HUES48 (cell line): Measurements from ENCODE around the gene LZTS2.
A peak's percentile ranks its signal among the peaks of the same experiment; 100 is the strongest.

Experiments
- H3K27ac ChIP-seq: one replicate; pipeline ENCODE4 v1.7.0; 2013; ENCODE audit warnings: low read depth, low read length, inconsistent platforms
- H3K27me3 ChIP-seq: 2 replicates; pipeline ENCODE4 v1.6.1; 2013; ENCODE audit warnings: mild to moderate bottlenecking, low read length; ENCODE audit not compliant: control insufficient read depth, insufficient read depth
- H3K36me3 ChIP-seq: 2 replicates; pipeline ENCODE4 v1.6.1; 2013; ENCODE audit warnings: low read length; ENCODE audit not compliant: control insufficient read depth, insufficient read depth
- H3K4me1 ChIP-seq: 2 replicates; pipeline ENCODE4 v1.6.1; 2013; ENCODE audit warnings: mild to moderate bottlenecking, low read length; ENCODE audit not compliant: control insufficient read depth, insufficient read depth
- H3K4me3 ChIP-seq: 2 replicates; pipeline ENCODE4 v1.5.1; 2013; ENCODE audit warnings: mild to moderate bottlenecking, low read depth, low read length
- H3K9ac ChIP-seq: 2 replicates; pipeline ENCODE4 v1.6.1; 2013; ENCODE audit warnings: mild to moderate bottlenecking, low read depth, low read length, moderate library complexity
- H3K9me3 ChIP-seq: 2 replicates; pipeline ENCODE4 v1.6.1; 2013; ENCODE audit warnings: low read length; ENCODE audit not compliant: control insufficient read depth, insufficient read depth

Gene LZTS2

DNA sequence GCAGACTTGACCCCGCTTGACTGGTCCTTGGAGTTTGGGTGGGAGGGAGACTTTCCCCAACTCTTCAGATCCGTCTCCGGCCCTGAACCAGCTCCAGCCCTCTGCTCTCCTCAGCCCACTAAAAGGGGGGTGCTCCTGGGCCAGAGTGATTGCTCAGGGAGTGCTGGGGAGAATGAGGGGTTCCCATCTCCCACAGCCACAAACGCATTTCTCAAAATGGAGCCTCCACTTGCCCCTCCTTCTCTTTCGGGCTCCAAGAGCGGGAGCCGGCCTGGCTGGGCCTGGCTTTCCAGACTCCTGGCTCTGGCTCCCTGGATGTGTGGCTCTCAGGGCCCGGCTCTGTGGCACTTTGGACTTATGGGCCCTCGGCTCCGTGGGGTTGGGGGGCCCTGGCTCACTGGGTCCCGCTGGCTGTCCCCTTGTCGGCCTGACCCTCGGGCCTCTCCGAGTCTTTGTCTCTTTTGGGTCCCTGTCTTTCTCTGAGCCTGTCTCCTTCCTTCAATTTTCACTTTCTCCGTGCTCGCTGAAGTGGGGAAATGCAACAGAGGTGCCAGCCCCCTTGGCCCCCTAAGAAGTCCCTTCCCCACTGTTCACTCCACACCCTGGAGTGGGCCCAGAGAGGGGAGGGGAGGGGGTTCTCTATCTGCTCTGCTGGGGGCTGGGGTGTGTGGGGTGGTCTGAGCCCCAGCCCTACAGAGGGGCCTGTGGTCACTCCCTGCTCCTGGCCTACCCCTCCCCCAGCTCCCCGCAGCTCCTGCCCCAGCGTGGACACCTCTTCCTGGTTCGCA lies 713 bp downstream of the LZTS2 start:
- Histone ChIP-seq H3K4me3 (peak overlapping the region; percentile 88), H3K36me3 (peaks cover 30% of the 10 kb centered on the region), H3K9ac (peak overlapping the region; percentile 70), H3K27me3 (no peaks in the 10 kb centered on the region), H3K4me1 (peaks cover 18% of the 10 kb centered on the region), H3K27ac (peak overlapping the region; percentile 74), H3K9me3 (no peaks in the 10 kb centered on the region)

DNA sequence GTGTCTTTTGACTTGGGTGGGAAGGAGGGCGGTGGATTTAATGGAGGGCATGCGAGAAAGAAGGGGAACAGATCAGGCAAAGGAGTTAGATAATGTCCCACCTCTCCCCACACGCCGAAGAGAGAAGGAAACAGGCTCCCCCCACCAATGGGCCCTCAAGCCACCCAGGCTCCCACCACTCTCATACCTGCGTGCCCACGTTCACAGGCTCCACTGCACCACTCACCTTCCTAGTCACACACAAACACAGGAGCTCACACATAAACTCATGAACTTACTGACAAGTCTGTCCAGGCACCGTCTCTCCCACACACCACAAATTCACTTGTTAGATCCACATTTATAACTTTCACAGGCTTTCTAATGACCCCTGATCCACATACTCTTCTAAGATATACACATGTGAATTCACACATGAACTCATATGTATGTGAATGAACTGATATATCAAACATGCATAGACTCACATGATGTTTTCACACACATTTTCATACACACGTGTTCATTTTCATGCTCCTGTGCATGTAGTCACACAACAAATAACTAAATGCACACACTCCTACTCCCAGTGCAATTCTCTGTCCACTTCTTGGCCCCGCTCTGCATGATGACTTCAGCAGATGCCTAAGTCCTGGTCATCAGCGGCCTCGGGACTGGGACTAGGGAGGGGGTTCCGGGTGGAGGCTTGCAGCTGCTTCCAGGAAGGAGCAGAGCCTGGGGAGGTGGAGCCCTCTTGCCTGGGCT lies 1.5 kb downstream of the LZTS2 start:
- peak overlapping the region; percentile 88 for H3K4me3 ChIP-seq
- no peak overlapping the region for H3K9ac ChIP-seq
- no peaks in the 10 kb centered on the region for H3K27me3 ChIP-seq
- H3K27ac ChIP-seq = peak overlapping the region; percentile 17
- H3K36me3 ChIP-seq = peaks cover 38% of the 10 kb centered on the region
- no peaks in the 10 kb centered on the region for H3K9me3 ChIP-seq
- peaks cover 17% of the 10 kb centered on the region for H3K4me1 ChIP-seq

DNA sequence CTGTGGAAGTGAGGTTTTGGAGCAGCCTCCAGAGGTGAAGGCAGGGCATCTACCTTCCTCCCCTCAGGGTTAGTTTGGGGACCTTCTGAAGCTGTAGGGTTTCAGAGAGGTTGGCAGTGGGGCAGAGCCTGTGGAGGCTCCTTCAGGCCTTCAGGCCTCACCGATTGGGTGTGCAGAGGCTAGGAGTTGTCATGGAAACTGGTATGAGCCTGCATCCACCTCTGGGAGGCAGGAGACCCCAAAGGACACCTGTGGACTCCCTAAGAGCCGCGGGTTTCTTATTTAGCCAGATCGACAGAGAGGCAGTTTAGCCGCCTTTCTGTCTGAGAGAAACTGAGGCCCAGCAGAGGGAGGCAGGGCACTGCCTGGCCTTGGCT lies 2.0 kb downstream of the LZTS2 start:
- H3K4me1 ChIP-seq = peaks cover 12% of the 10 kb centered on the region

DNA sequence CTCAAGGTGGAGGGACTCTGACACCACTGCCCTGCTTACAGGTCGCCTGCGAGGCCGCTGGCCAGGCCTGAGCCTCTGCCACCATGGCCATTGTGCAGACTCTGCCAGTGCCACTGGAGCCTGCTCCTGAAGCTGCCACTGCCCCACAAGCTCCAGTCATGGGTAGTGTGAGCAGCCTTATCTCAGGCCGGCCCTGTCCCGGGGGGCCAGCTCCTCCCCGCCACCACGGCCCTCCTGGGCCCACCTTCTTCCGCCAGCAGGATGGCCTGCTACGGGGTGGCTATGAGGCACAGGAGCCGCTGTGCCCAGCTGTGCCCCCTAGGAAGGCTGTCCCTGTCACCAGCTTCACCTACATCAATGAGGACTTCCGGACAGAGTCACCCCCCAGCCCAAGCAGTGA lies 2.8 kb downstream of the LZTS2 start:
- Histone ChIP-seq H3K36me3 (peaks cover 51% of the 10 kb centered on the region), H3K27ac (no peak overlapping the region), H3K9me3 (no peaks in the 10 kb centered on the region), H3K9ac (no peak overlapping the region), H3K27me3 (no peaks in the 10 kb centered on the region), H3K4me3 (no peak overlapping the region), H3K4me1 (peaks cover 11% of the 10 kb centered on the region)

More for the DNA sequence above, 2.0 kb downstream of the LZTS2 start:
- Histone ChIP-seq H3K4me3 (no peak overlapping the region), H3K27me3 (no peaks in the 10 kb centered on the region), H3K27ac (peak overlapping the region; percentile 17), H3K36me3 (peaks cover 43% of the 10 kb centered on the region), H3K9me3 (no peaks in the 10 kb centered on the region), H3K9ac (no peak overlapping the region)

DNA sequence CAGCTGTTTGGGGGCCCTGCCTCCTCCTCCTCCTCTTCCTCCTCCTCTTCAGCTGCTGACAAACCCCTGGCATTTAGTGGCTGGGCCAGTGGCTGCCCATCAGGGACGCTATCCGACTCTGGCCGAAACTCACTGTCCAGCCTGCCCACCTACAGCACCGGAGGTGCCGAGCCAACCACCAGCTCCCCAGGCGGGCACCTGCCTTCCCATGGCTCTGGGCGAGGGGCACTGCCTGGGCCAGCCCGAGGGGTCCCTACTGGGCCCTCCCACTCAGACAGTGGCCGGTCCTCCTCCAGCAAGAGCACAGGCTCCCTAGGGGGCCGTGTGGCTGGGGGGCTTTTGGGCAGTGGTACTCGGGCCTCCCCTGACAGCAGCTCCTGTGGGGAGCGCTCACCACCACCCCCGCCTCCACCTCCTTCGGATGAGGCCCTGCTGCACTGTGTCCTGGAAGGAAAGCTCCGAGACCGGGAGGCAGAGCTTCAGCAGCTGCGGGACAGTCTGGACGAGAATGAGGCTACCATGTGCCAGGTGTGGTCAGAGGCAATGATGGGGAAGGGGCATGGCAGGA lies 4.1 kb downstream of the LZTS2 start:
- Histone ChIP-seq H3K4me1 (peaks cover 7% of the 10 kb centered on the region), H3K4me3 (no peak overlapping the region), H3K27me3 (no peaks in the 10 kb centered on the region), H3K9ac (no peak overlapping the region), H3K36me3 (peaks cover 52% of the 10 kb centered on the region), H3K9me3 (no peaks in the 10 kb centered on the region), H3K27ac (no peak overlapping the region)

DNA sequence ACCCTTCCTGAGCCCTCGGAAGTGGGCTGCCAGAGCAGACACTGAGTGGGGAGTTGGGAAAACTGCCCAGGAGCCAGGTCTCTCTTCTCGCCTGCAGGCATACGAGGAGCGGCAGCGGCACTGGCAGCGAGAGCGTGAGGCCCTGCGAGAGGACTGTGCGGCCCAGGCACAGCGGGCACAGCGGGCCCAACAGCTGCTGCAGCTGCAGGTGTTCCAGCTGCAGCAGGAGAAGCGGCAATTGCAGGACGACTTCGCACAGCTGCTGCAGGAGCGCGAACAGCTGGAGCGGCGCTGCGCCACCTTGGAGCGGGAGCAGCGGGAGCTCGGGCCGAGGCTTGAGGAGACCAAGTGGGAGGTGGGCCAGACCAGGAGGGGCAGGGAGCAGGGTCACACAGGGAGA lies 5.8 kb downstream of the LZTS2 start:
- H3K27me3 ChIP-seq = no peaks in the 10 kb centered on the region
- no peak overlapping the region for H3K9ac ChIP-seq
- no peak overlapping the region for H3K4me3 ChIP-seq
- no peaks in the 10 kb centered on the region for H3K9me3 ChIP-seq
- H3K27ac ChIP-seq = no peak overlapping the region
- H3K36me3 ChIP-seq = peaks cover 52% of the 10 kb centered on the region
- peaks cover 6% of the 10 kb centered on the region; the same call in 1 of the 2 replicates for H3K4me1 ChIP-seq

DNA sequence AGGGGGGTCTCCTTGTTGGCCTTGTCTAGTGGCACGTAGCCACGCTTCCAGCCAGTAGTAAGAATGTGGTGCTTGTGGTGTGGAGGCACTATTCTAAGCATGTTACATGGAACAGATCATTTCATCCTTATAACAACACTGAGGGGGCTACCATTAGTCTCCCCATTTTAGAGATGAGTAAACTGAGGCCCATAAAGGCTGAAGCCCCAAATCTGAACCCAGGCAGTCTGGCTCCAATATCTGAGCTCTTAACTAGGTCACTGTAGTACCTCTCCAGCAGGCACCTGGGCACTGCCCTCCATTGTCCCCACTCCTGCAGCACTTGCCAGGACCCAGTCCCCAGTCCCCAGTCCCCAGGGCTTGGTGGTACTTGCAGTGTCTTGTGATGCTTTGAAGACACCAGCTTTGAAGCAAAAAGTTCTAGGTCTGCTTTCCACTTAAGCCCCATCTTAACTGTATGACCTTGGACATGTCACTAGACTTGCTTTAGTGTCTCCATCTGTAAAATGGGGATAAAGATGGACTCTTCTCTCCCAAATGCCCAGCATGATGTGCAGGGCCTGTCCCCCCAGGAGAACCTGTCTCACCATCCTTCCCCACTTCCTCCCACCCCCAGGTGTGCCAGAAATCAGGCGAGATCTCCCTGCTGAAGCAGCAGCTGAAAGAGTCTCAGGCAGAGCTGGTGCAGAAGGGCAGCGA lies 6.4 kb downstream of the LZTS2 start:
- no peak overlapping the region for H3K27ac ChIP-seq
- no peaks in the 10 kb centered on the region for H3K9me3 ChIP-seq
- H3K4me1 ChIP-seq = peaks cover 5% of the 10 kb centered on the region; the same call in 1 of the 2 replicates
- H3K9ac ChIP-seq = no peak overlapping the region
- H3K4me3 ChIP-seq = no peak overlapping the region
- H3K36me3 ChIP-seq = peaks cover 52% of the 10 kb centered on the region
- H3K27me3 ChIP-seq = no peaks in the 10 kb centered on the region

DNA sequence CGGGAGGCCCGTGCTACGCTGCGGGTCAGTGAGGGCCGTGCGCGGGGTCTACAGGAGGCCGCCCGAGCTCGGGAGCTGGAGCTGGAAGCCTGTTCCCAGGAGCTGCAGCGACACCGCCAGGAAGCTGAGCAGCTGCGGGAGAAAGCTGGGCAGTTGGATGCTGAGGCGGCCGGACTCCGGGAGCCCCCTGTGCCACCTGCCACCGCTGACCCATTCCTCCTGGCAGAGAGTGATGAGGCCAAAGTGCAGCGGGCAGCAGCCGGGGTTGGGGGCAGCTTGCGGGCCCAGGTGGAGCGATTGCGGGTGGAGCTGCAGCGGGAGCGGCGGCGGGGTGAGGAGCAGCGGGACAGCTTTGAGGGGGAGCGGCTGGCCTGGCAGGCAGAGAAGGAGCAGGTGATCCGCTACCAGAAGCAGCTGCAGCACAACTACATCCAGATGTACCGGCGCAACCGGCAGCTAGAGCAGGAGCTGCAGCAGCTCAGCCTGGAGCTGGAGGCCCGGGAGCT lies 7.0 kb downstream of the LZTS2 start:
- Histone ChIP-seq H3K27me3 (no peaks in the 10 kb centered on the region), H3K4me3 (no peak overlapping the region), H3K27ac (no peak overlapping the region), H3K9me3 (no peaks in the 10 kb centered on the region), H3K9ac (no peak overlapping the region), H3K4me1 (no peaks in the 10 kb centered on the region; the same call in 1 of the 2 replicates), H3K36me3 (peaks cover 52% of the 10 kb centered on the region)

DNA sequence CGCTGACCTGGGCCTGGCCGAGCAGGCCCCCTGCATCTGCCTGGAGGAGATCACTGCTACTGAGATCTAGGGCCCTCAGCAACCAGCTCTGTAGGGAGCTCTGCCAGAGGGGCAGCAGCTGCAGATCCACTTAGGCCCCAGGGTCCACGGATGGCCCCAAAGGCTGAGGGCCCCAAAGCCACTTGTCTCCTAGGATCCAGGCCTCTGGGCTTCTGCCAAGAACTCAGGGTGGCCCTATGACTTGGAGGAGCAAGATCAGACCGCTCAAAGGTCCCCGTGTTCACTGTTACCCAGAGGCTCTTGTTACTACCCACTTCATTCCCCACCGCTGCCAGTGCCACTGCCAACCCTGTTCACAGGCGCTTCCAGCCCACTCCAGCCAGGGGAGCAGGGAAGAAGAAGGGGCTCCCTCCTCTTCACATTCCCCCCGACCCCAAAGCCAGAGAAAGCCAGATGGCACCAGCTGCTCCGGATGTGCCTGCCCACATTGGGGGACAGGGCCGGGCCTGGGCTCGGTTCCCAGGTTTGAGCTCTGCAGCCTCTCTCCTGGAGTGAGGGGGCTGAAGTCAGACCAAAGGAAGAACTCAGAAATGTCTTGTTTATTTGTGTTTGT lies 7.6 kb downstream of the LZTS2 start:
- Histone ChIP-seq H3K4me3 (no peak overlapping the region), H3K27me3 (no peaks in the 10 kb centered on the region), H3K27ac (no peak overlapping the region), H3K9me3 (no peaks in the 10 kb centered on the region), H3K4me1 (no peaks in the 10 kb centered on the region; the same call in 1 of the 2 replicates), H3K36me3 (peaks cover 50% of the 10 kb centered on the region), H3K9ac (no peak overlapping the region)
